Peyer's patch (tissue), 4 donors: ENCODE data around the gene WARS2. TPM values are rescaled to one million over a fixed set of nuclear protein-coding genes. Genes with fewer than 3 reads are reported as not detected.
A peak's percentile ranks its signal among the peaks of the same experiment; 100 is the strongest.
"Not testable (repeated sequence)": the region's sequence is repeated elsewhere in the genome, so short reads cannot be mapped to it uniquely, and the experiment has no call there.

Source experiments
- DNase-seq, 3 donors: peaks; one replicate each; pipeline ENCODE4 v3.0.0-alpha.2; 2017 to 2019
- H3K27ac ChIP-seq, 4 donors: fragments of 200-600 bp; sonication (generic); one replicate each; pipeline ENCODE4 v1.5.1; 2016 to 2019
- H3K27me3 ChIP-seq, 2 donors: fragments of 200-600 bp; sonication (generic); one replicate each; pipeline ENCODE4 v1.5.1; 2019
- H3K36me3 ChIP-seq, 3 donors: fragments of 200-600 bp; sonication (generic); one replicate each; pipeline ENCODE4 v1.5.1; 2016 to 2019
- H3K4me1 ChIP-seq, 4 donors: fragments of 200-600 bp; sonication (generic); one replicate each; pipeline ENCODE4 v1.5.1; 2016 to 2019
- H3K4me3 ChIP-seq, 4 donors: fragments of 200-600 bp; sonication (generic); 1 replicate in 3 of 4; 2 replicates in 1 of 4; pipeline ENCODE4 v1.5.1; 2016 to 2019; ENCODE audit warnings: mild to moderate bottlenecking in 1 of 4
- H3K9me3 ChIP-seq, 4 donors: fragments of 200-600 bp; sonication (generic); one replicate each; pipeline ENCODE4 v1.5.1; 2016 to 2019; ENCODE audit warnings: mild to moderate bottlenecking in 1 of 4
- POLR2A ChIP-seq, 2 donors: fragments of 450-650 bp; IDR thresholded peaks; one replicate each; pipeline ENCODE4 v1.5.1; 2017; ENCODE audit warnings: antibody characterized with exemption in 2 of 2, mild to moderate bottlenecking in 2 of 2, moderate library complexity in 2 of 2
- total RNA-seq, 4 donors: library from RNA; depleted of rRNA; stranded (reverse); fragments of >200 nt; gene quantifications; one replicate each; pipeline ENCODE4 v1.1.0, GENCODE V29; 2016
- TF ChIP-seq, protein P1 (sequence below), 6 experiments: fragments of 450-650 bp in 4 of 6; fragments of 200-600 bp in 2 of 6; sonication (generic) in 1 of 6; IDR thresholded peaks; one replicate each; pipeline ENCODE4 v1.5.1; 2017 to 2019; ENCODE audit warnings: antibody characterized with exemption in 6 of 6, mild to moderate bottlenecking in 3 of 6, moderate library complexity in 1 of 6

Gene WARS2
- total RNA-seq, 4 donors from 2014 or later: 7.5 to 20.6 (median 10.6) TPM

DNA sequence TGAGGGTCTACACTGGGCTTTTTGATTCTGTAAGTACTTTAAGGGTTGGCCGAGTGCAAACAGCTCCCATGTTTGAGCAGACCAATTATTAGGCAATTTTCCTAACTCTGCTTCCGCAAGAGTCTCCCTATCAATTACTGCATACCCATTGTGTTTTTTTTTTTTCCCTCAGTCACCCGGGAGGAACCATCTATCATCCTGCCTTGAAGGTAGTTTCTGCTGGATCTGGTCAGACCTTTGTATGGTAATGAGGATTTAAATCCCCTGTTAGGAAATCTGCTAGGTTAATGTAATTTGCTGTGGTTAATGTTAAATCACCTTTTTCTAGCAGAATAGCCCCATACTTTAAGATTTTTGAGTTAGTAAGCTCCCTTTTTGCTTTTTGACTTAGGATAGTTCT lies 40.8 kb upstream of the WARS2 start:
- no peak for DNase-seq
- Histone ChIP-seq H3K36me3 (no peaks in the 10 kb centered on the region), H3K27ac (no peak overlapping the region), H3K4me3 (no peak overlapping the region), H3K4me1 (no peaks in the 10 kb centered on the region), H3K27me3 (no peaks in the 10 kb centered on the region), H3K9me3 (no peaks in the 10 kb centered on the region)
- TF ChIP-seq, protein P1, sequence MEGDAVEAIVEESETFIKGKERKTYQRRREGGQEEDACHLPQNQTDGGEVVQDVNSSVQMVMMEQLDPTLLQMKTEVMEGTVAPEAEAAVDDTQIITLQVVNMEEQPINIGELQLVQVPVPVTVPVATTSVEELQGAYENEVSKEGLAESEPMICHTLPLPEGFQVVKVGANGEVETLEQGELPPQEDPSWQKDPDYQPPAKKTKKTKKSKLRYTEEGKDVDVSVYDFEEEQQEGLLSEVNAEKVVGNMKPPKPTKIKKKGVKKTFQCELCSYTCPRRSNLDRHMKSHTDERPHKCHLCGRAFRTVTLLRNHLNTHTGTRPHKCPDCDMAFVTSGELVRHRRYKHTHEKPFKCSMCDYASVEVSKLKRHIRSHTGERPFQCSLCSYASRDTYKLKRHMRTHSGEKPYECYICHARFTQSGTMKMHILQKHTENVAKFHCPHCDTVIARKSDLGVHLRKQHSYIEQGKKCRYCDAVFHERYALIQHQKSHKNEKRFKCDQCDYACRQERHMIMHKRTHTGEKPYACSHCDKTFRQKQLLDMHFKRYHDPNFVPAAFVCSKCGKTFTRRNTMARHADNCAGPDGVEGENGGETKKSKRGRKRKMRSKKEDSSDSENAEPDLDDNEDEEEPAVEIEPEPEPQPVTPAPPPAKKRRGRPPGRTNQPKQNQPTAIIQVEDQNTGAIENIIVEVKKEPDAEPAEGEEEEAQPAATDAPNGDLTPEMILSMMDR (IDR thresholded peaks at IDR 0.05): no peak
- TF ChIP-seq POLR2A (IDR thresholded peaks at IDR 0.05): no peak

DNA sequence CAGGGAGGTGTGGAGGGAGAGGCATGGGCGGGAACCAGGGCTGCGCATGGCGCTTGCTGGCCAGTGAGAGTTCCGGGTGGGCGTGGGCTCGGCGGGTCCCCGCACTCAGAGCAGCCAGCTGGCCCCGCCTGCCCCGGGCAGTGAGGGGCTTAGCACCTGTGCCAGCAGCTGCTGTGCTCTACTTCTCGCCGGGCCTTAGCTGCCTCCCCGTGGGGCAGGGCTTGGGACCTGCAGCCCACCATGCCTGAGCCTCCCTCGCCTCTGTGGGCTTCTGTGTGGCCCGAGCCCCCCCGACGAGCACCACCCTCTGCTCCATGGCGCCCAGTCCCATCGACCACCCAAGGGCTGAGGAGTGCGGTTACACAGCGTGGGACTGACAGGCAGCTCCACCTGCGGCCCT lies 38.6 kb upstream of the WARS2 start:
- no peak for DNase-seq
- Histone ChIP-seq H3K4me3 (no peak overlapping the region), H3K27me3 (no peaks in the 10 kb centered on the region), H3K9me3 (no peaks in the 10 kb centered on the region), H3K27ac (no peak overlapping the region), H3K4me1 (no peaks in the 10 kb centered on the region), H3K36me3 (no peaks in the 10 kb centered on the region)
- TF ChIP-seq POLR2A (IDR thresholded peaks at IDR 0.05): no peak
- TF ChIP-seq, protein P1 (IDR thresholded peaks at IDR 0.05): no peak

DNA sequence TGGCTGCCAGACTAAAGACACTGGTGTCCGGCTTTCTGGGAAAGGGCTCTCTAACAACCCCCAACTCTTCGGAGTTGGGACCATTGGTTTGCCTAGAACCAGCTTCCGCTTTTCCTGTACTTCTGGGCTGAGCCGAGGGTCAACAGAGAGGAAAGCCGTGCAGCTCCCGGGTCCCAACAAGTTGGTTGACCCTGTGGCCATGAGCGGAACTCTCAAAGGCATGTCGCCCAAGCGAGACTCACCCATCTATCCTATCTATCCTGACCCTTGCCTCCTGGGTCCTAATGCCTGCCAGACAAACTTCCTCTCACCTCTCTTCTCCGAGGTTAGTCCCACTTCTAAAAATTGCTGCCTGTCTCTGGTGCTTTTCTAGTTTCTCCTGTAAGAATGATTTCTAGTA lies 32.5 kb upstream of the WARS2 start:
- H3K27me3 ChIP-seq, H3K36me3 ChIP-seq, H3K9me3 ChIP-seq, H3K27ac ChIP-seq, H3K4me1 ChIP-seq, DNase-seq, H3K4me3 ChIP-seq: not testable (repeated sequence)

DNA sequence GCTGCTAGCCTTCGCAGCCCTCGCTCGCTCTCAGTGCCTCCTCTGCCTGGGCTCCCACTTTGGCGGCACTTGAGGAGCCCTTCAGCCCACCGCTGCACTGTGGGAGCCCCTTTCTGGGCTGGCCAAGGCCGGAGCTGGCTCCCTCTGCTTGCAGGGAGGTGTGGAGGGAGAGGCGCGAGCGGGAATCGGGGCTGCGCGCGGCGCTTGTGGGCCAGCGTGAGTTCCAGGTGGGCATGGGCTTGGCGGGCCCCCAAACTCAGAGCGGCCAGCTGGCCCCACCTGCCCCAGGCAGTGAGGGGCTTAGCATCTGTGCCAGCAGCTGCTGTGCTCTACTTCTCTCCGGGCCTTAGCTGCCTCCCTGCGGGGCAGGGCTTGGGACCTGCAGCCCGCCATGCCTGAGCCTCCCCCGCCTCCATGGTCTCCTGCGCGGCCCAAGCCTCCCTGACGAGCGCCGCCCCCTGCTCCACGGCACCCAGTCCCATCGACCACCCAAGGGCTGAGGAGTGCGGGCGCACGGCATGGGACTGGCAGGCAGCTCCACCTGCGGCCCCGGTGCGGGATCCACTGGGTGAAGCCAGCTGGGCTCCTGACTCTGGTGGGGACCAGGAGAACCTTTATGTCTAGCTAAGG lies 31.0 kb upstream of the WARS2 start:
- H3K4me3 ChIP-seq, H3K27ac ChIP-seq, H3K9me3 ChIP-seq, H3K36me3 ChIP-seq, H3K4me1 ChIP-seq, H3K27me3 ChIP-seq, DNase-seq: not testable (repeated sequence)

DNA sequence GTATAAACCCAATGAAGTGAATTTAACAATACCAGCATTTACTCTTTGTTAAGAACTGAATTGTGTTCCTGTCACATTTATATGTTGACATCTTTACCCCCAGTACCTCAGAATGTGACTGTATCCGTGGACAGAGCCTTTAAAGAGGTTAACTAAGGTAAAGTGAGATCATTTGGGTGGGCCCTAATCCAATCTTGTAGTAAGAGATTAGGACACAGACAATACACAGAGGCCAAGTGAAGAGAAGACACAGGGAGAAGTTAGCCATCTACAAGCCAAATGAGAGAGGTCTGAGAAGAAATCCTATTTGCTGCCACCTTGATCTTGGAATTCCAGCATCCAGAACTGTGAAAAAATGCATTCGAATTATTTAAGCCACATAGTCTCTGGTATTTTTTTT lies 22.9 kb upstream of the WARS2 start:
- no peak for DNase-seq
- H3K9me3 ChIP-seq: no peaks in the 10 kb centered on the region
- no peaks in the 10 kb centered on the region for H3K4me1 ChIP-seq
- no peaks in the 10 kb centered on the region for H3K27me3 ChIP-seq
- TF ChIP-seq POLR2A (IDR thresholded peaks at IDR 0.05): no peak
- TF ChIP-seq, protein P1 (IDR thresholded peaks at IDR 0.05): no peak
- peaks cover 0 to 17% (median 0%) of the 10 kb centered on the region in 3 donors for H3K36me3 ChIP-seq
- H3K27ac ChIP-seq: no peak overlapping the region
- H3K4me3 ChIP-seq: no peak overlapping the region

DNA sequence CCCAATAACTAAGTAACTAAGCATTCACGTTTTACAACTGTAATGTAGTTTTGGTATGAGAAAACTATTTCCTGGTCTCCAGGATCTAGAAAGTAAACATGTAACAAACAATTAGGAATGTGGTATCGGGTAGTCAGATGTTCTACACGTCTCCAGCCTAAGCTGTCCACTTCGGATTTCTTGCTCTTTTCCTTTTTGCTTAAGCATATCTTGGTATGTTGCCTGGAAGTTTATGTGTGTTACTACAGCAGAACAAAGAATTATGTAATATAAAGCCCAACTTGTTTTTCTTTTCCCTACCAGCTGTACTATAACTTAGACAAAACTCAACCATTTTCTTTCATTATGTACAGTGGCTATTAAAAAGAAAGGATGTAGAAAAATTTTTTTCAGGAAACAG lies 20.4 kb upstream of the WARS2 start:
- Histone ChIP-seq H3K36me3 (peaks cover 0 to 28% (median 0%) of the 10 kb centered on the region in 3 donors), H3K4me3 (no peak overlapping the region), H3K27ac (peak overlapping the region in 1 of 4 donors; percentile 14), H3K9me3 (no peaks in the 10 kb centered on the region), H3K27me3 (no peaks in the 10 kb centered on the region), H3K4me1 (no peaks in the 10 kb centered on the region)
- TF ChIP-seq, protein P1 (IDR thresholded peaks at IDR 0.05): no peak
- TF ChIP-seq POLR2A (IDR thresholded peaks at IDR 0.05): no peak
- DNase-seq: no peak

DNA sequence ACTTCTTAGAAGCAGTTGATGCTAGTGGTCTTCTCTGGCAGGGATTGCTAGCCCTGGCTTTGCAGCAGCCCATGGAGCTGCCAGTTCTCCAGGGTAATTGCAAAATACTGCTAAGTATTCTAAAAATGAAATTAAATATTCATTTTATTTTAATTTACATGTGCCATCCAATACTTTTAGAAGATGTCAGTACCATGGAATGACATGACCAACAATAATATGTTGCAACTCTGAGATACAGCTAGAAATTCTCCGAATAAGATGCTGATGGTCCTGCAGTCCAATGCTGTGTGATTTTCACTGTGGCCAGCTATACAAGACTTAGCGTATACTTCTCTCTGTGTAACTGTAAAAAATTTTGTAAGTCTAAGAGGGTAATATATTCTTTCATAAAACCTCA lies 20.0 kb upstream of the WARS2 start:
- TF ChIP-seq, protein P1 (IDR thresholded peaks at IDR 0.05): no peak
- TF ChIP-seq POLR2A (IDR thresholded peaks at IDR 0.05): no peak
- DNase-seq: no peak
- Histone ChIP-seq H3K27me3 (no peaks in the 10 kb centered on the region), H3K36me3 (peaks cover 0 to 28% (median 0%) of the 10 kb centered on the region in 3 donors), H3K9me3 (no peaks in the 10 kb centered on the region), H3K27ac (peak overlapping the region in 1 of 4 donors; percentile 14), H3K4me1 (no peaks in the 10 kb centered on the region), H3K4me3 (no peak overlapping the region)
